PFSK-1 (cell line): ENCODE results near the gene KRTAP4-2.

Experiments used
- POLR2AphosphoS5 ChIP-seq: IDR thresholded peaks from 2 replicates; pipeline ENCODE4 v1.6.1; 2012; ENCODE audit warnings: low read depth, mild to moderate bottlenecking, control low read depth, low read length, moderate library complexity
- REST ChIP-seq, 2 experiments: IDR thresholded peaks; 2 replicates each; pipeline versions ENCODE4 v1.6.1 to v1.8.0; 2011 to 2012; ENCODE audit warnings: low read depth in 2 of 2, low read length in 2 of 2, control low read depth in 1 of 2, inconsistent platforms in 1 of 2, mild to moderate bottlenecking in 1 of 2, moderate library complexity in 1 of 2; ENCODE audit not compliant: insufficient read depth in 1 of 2
- SIN3A ChIP-seq: IDR thresholded peaks from 2 replicates; pipeline ENCODE4 v1.6.1; 2012; ENCODE audit warnings: mild to moderate bottlenecking, low read length, moderate library complexity, borderline replicate concordance; ENCODE audit not compliant: insufficient read depth
- TAF1 ChIP-seq: IDR thresholded peaks from 2 replicates; pipeline ENCODE4 v1.6.1; 2012; ENCODE audit warnings: low read length, control low read depth, borderline replicate concordance; ENCODE audit not compliant: insufficient read depth

- TF ChIP-seq POLR2AphosphoS5 (no peak), REST (IDR thresholded peaks at IDR 0.05; ENCODE audit: insufficient read depth in 1 of 2, low read depth in 2 of 2, low read length in 2 of 2) (no peak), SIN3A (no peak), TAF1 (no peak)
Observed at GRCh38 chr17:41145261-41145660, 32.8 kb downstream of the KRTAP4-2 start.
